ENCODE data around the gene PJVK. TPM values are rescaled to one million over a fixed set of nuclear protein-coding genes. Genes with fewer than 3 reads are reported as not detected.
A peak's percentile ranks its signal among the peaks of the same experiment; 100 is the strongest.

Gene PJVK
- total and polyA plus RNA-seq, 9 of the 15 experiments (the other 6 are each of a cell fraction or from before 2014, with no cell fraction given): 0.11 to 1.5 (median 0.73) TPM

DNA sequence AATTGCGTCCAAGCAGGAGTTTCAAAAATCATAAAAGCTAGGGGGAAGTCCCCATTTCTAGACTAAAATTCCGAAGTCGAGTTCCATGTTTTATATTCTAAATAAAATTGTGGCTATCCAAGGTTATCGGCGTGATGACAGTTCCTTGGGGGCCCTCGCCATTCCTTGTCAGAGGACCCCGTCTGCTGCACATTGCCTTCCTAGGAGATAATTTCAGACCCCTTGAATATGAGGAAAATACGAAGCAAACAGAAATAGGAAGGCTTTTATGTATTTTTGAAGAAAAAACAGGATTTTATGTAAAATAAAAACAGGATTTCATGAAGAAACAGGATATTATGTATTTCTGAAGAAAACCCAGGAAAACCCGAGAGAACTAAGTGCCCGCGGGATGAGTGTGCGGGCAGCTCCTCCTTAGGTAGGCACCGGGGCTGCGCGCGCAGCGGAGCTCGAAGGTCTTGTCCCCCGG is 28.6 kb downstream of the PJVK start (continued):
- no peak for TF ChIP-seq XRCC3 (IDR thresholded peaks at IDR 0.05)
- TF ChIP-seq, protein P1, sequence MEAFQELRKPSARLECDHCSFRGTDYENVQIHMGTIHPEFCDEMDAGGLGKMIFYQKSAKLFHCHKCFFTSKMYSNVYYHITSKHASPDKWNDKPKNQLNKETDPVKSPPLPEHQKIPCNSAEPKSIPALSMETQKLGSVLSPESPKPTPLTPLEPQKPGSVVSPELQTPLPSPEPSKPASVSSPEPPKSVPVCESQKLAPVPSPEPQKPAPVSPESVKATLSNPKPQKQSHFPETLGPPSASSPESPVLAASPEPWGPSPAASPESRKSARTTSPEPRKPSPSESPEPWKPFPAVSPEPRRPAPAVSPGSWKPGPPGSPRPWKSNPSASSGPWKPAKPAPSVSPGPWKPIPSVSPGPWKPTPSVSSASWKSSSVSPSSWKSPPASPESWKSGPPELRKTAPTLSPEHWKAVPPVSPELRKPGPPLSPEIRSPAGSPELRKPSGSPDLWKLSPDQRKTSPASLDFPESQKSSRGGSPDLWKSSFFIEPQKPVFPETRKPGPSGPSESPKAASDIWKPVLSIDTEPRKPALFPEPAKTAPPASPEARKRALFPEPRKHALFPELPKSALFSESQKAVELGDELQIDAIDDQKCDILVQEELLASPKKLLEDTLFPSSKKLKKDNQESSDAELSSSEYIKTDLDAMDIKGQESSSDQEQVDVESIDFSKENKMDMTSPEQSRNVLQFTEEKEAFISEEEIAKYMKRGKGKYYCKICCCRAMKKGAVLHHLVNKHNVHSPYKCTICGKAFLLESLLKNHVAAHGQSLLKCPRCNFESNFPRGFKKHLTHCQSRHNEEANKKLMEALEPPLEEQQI (IDR thresholded peaks at IDR 0.05): no peak
- TF ChIP-seq EZH2 (IDR thresholded peaks at IDR 0.05; ENCODE audit: borderline replicate concordance, low read depth, low read length): no peak
- TF ChIP-seq FOXK2 (conservative IDR thresholded peaks at IDR 0.05 in 1 of 2, IDR thresholded peaks at IDR 0.05 in 1 of 2; ENCODE audit: low read depth in 2 of 2): no peak
- no peak for TF ChIP-seq ZNF57 (CRISPR knock-in tag; IDR thresholded peaks at IDR 0.05)
- TF ChIP-seq, protein P2, sequence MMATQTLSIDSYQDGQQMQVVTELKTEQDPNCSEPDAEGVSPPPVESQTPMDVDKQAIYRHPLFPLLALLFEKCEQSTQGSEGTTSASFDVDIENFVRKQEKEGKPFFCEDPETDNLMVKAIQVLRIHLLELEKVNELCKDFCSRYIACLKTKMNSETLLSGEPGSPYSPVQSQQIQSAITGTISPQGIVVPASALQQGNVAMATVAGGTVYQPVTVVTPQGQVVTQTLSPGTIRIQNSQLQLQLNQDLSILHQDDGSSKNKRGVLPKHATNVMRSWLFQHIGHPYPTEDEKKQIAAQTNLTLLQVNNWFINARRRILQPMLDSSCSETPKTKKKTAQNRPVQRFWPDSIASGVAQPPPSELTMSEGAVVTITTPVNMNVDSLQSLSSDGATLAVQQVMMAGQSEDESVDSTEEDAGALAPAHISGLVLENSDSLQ (IDR thresholded peaks at IDR 0.05): no peak
- no peak for TF ChIP-seq CEBPG (CRISPR knock-in tag; IDR thresholded peaks at IDR 0.05)
- TF ChIP-seq CEBPG (tag; conservative IDR thresholded peaks at IDR 0.05 in 1 of 2, IDR thresholded peaks at IDR 0.05 in 1 of 2): peak in 1 of 2 experiments; percentile 2; a peak in 1 of 4 replicates
- no peak for TF ChIP-seq SIX5 (IDR thresholded peaks at IDR 0.05; ENCODE audit: borderline replicate concordance in 1 of 2, insufficient read depth in 1 of 2, low read depth in 1 of 2, low read length in 2 of 2)
- no peak for TF ChIP-seq GATAD2B (IDR thresholded peaks at IDR 0.05; ENCODE audit: borderline replicate concordance)
- TF ChIP-seq, protein P3, sequence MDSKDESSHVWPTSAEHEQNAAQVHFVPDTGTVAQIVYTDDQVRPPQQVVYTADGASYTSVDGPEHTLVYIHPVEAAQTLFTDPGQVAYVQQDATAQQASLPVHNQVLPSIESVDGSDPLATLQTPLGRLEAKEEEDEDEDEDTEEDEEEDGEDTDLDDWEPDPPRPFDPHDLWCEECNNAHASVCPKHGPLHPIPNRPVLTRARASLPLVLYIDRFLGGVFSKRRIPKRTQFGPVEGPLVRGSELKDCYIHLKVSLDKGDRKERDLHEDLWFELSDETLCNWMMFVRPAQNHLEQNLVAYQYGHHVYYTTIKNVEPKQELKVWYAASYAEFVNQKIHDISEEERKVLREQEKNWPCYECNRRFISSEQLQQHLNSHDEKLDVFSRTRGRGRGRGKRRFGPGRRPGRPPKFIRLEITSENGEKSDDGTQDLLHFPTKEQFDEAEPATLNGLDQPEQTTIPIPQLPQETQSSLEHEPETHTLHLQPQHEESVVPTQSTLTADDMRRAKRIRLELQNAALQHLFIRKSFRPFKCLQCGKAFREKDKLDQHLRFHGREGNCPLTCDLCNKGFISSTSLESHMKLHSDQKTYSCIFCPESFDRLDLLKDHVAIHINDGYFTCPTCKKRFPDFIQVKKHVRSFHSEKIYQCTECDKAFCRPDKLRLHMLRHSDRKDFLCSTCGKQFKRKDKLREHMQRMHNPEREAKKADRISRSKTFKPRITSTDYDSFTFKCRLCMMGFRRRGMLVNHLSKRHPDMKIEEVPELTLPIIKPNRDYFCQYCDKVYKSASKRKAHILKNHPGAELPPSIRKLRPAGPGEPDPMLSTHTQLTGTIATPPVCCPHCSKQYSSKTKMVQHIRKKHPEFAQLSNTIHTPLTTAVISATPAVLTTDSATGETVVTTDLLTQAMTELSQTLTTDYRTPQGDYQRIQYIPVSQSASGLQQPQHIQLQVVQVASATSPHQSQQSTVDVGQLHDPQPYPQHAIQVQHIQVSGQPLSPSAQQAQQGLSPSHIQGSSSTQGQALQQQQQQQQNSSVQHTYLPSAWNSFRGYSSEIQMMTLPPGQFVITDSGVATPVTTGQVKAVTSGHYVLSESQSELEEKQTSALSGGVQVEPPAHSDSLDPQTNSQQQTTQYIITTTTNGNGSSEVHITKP (IDR thresholded peaks at IDR 0.05; ENCODE audit: partially characterized antibody): peak; percentile 39
- no peak for TF ChIP-seq NCOR1 (IDR thresholded peaks at IDR 0.05)
- TF ChIP-seq FOXM1 (IDR thresholded peaks at IDR 0.05; ENCODE audit: low read depth): no peak
- no peak for TF ChIP-seq FOXM1 (CRISPR knock-in tag; IDR thresholded peaks at IDR 0.05; ENCODE audit: low read depth)
- peak; percentile 17 for TF ChIP-seq ZFP36 (IDR thresholded peaks at IDR 0.05; ENCODE audit: low read depth, low read length, partially characterized antibody)
- TF ChIP-seq MTA2 (IDR thresholded peaks at IDR 0.05; ENCODE audit: low read depth): 0 out of 2 replicates have a peak, but pooled peaks have one; percentile 15
- TF ChIP-seq CBFA2T3 (IDR thresholded peaks at IDR 0.05): no peak
- TF ChIP-seq ZNF785 (CRISPR knock-in tag; IDR thresholded peaks at IDR 0.05): no peak
- TF ChIP-seq ZFX (CRISPR knock-in tag; IDR thresholded peaks at IDR 0.05): no peak
- TF ChIP-seq SP1 (CRISPR knock-in tag; IDR thresholded peaks at IDR 0.05): no peak; the same call in 1 of the 2 replicates
- TF ChIP-seq TBP (optimal IDR thresholded peaks at IDR 0.05; ENCODE audit: low read depth, low read length): no peak
- 0 out of 2 replicates have a peak, but pooled peaks have one; percentile 3 for TF ChIP-seq MBD2 (IDR thresholded peaks at IDR 0.05; ENCODE audit: borderline replicate concordance, low read depth)
- 0 out of 2 replicates have a peak, but pooled peaks have one; percentile 11 for TF ChIP-seq FOSL1 (tag; conservative IDR thresholded peaks at IDR 0.05)
- TF ChIP-seq DPF2 (IDR thresholded peaks at IDR 0.05): 0 out of 2 replicates have a peak, but pooled peaks have one; percentile 21

Measured in K562 (cell line).